NCI-H2029 (cell line): ENCODE data around the gene SLC6A7.
"Not testable (repeated sequence)": the region's sequence is repeated elsewhere in the genome, so short reads cannot be mapped to it uniquely, and the experiment has no call there.

Experiments
- DNase-seq: peaks from one replicate; lab custom pipeline; 2025; lab: John Stamatoyannopoulos, UW

Gene SLC6A7

GRCh38 chr5:150241298-150242160, 51.7 kb downstream of the SLC6A7 start:
- DNase-seq, result no peak

GRCh38 chr5:150242251-150242894, 52.5 kb downstream of the SLC6A7 start:
- no peak for DNase-seq

- DNase-seq, result no peak
Observed at GRCh38 chr5:150243590-150243989, 53.7 kb downstream of the SLC6A7 start.

GRCh38 chr5:150244209-150244608, 54.3 kb downstream of the SLC6A7 start:
- no peak for DNase-seq

GRCh38 chr5:150245111-150245789, 55.4 kb downstream of the SLC6A7 start:
- no peak for DNase-seq

GRCh38 chr5:150245808-150246207, 55.9 kb downstream of the SLC6A7 start:
- DNase-seq, result no peak

- DNase-seq, result no peak
Observed at GRCh38 chr5:150246429-150246828, 56.6 kb downstream of the SLC6A7 start.

- DNase-seq, result no peak
Observed at GRCh38 chr5:150246835-150247234, 57.0 kb downstream of the SLC6A7 start.

GRCh38 chr5:150247726-150248125, 57.9 kb downstream of the SLC6A7 start:
- DNase-seq, result no peak

GRCh38 chr5:150248493-150248892, 58.6 kb downstream of the SLC6A7 start:
- DNase-seq, result not testable (repeated sequence)

GRCh38 chr5:150248946-150249345, 59.1 kb downstream of the SLC6A7 start:
- no peak for DNase-seq

GRCh38 chr5:150249744-150250143, 59.9 kb downstream of the SLC6A7 start:
- no peak for DNase-seq

- no peak for DNase-seq
Observed at GRCh38 chr5:150251504-150251903, 61.6 kb downstream of the SLC6A7 start.

- no peak for DNase-seq
Observed at GRCh38 chr5:150252489-150252888, 62.6 kb downstream of the SLC6A7 start.

- no peak for DNase-seq
Observed at GRCh38 chr5:150253416-150254208, 63.8 kb downstream of the SLC6A7 start.

- DNase-seq, result no peak
Observed at GRCh38 chr5:150254363-150254762, 64.5 kb downstream of the SLC6A7 start.

- no peak for DNase-seq
Observed at GRCh38 chr5:150254774-150255173, 64.9 kb downstream of the SLC6A7 start.

GRCh38 chr5:150255659-150256409, 66.0 kb downstream of the SLC6A7 start:
- DNase-seq, result no peak

GRCh38 chr5:150256410-150257064, 66.7 kb downstream of the SLC6A7 start:
- no peak for DNase-seq

- DNase-seq, result no peak
Observed at GRCh38 chr5:150257424-150257823, 67.6 kb downstream of the SLC6A7 start.

- no peak for DNase-seq
Observed at GRCh38 chr5:150258130-150258529, 68.3 kb downstream of the SLC6A7 start.
